ENCODE measurements around the gene KCNJ10.
A peak's percentile ranks its signal among the peaks of the same experiment; 100 is the strongest.

The KCNJ10 gene

DNA sequence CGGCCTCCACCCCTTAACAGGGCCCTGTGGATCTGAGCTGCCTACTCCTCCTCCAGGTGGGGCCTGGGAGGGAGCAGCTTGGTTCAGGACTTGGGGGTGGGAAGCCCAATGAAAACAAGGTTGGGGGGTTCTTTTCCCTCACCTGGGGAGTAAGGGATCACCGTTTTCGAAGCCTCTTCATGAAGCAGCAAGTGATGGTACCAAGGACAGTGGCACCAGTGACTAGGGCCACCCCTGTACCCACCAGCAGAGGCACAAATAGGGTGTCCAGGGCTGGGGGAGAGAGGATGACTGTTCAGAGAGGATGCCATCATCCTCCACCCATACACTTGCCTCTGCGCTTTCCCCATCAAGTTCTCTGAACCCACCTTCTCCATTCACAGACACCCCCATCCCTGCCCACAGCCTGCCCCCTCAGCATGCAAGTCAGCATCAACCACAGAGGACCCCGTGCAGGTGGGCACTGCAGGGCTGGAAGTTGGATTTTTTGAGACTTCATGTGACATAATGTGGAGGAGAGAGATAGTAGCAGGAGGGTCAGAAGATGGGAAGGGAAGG is 21.8 kb upstream of the KCNJ10 start (continued):
- TF ChIP-seq ZFHX2 (tag by site-specific recombination; conservative IDR thresholded peaks at IDR 0.05), result peak; percentile 52
- TF ChIP-seq ZNF398 (tag by site-specific recombination; IDR thresholded peaks at IDR 0.05), result no peak
- TF ChIP-seq ZNF692 (tag by site-specific recombination; IDR thresholded peaks at IDR 0.05), result no peak
- TF ChIP-seq ZNF324 (tag by site-specific recombination; IDR thresholded peaks at IDR 0.05), result no peak

DNA sequence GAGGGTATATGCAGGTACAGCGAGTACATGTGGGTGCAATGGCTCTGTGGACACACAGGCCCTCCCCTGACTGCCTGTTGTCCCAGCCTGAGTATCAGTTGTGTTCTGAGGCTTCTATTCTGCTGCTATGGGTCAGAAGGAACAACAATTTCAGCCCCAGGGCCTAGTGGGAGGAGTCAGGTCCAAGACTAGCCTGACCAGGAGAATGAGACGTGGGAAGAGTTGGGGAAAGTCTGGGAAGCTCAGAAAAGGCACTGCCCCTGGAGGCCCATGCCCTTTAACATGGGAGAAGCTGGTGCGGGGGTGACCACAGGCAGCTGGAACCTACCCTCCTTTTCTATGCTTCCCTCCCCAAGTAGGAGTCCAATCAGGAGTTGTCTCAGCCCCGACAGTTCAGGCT is 20.8 kb upstream of the KCNJ10 start:
- Histone ChIP-seq H3K4me3 (ENCODE audit: low read depth, low read length) (no peak overlapping the region), H3K9me3 (ENCODE audit: control insufficient read depth, insufficient read depth, low read depth, low read length) (no peaks in the 10 kb centered on the region), H3K27ac (ENCODE audit: extremely low read depth, low read depth, low read length) (no peak overlapping the region), H3K4me1 (ENCODE audit: control insufficient read depth, insufficient read depth, low read length) (no peaks in the 10 kb centered on the region), H3K36me3 (ENCODE audit: control insufficient read depth in 2 of 2, insufficient read depth in 1 of 2, low read length in 2 of 2) (peaks cover 0 to 19% of the 10 kb centered on the region in 2 experiments; a peak in 1 of 3 replicates)
- no peak for TF ChIP-seq ZNF555 (tag by site-specific recombination; conservative IDR thresholded peaks at IDR 0.05)
- TF ChIP-seq ZNF777 (tag by site-specific recombination; IDR thresholded peaks at IDR 0.05; ENCODE audit: borderline replicate concordance), result no peak
- no peak for TF ChIP-seq ZNF658 (tag by site-specific recombination; IDR thresholded peaks at IDR 0.05)
- TF ChIP-seq, protein P1, sequence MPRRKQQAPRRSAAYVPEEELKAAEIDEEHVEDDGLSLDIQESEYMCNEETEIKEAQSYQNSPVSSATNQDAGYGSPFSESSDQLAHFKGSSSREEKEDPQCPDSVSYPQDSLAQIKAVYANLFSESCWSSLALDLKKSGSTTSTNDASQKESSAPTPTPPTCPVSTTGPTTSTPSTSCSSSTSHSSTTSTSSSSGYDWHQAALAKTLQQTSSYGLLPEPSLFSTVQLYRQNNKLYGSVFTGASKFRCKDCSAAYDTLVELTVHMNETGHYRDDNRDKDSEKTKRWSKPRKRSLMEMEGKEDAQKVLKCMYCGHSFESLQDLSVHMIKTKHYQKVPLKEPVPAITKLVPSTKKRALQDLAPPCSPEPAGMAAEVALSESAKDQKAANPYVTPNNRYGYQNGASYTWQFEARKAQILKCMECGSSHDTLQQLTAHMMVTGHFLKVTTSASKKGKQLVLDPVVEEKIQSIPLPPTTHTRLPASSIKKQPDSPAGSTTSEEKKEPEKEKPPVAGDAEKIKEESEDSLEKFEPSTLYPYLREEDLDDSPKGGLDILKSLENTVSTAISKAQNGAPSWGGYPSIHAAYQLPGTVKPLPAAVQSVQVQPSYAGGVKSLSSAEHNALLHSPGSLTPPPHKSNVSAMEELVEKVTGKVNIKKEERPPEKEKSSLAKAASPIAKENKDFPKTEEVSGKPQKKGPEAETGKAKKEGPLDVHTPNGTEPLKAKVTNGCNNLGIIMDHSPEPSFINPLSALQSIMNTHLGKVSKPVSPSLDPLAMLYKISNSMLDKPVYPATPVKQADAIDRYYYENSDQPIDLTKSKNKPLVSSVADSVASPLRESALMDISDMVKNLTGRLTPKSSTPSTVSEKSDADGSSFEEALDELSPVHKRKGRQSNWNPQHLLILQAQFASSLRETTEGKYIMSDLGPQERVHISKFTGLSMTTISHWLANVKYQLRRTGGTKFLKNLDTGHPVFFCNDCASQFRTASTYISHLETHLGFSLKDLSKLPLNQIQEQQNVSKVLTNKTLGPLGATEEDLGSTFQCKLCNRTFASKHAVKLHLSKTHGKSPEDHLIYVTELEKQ (tag by site-specific recombination; IDR thresholded peaks at IDR 0.05; ENCODE audit: borderline replicate concordance), result no peak
- TF ChIP-seq PRDM10 (tag by site-specific recombination; IDR thresholded peaks at IDR 0.05), result no peak
- TF ChIP-seq ZNF366 (tag by site-specific recombination; conservative IDR thresholded peaks at IDR 0.05), result no peak
- TF ChIP-seq ZBTB21 (tag by site-specific recombination; IDR thresholded peaks at IDR 0.05), result no peak
- TF ChIP-seq ZBTB20 (tag by site-specific recombination; IDR thresholded peaks at IDR 0.05), result no peak
- ChIA-PET CTCF (interaction anchor here (1.1 to 8.0 kb wide), 2 partner anchors 16 to 161 kb away, joined by 3 to 123 read pairs; partner anchors contain the start of gene KCNJ10), POLR2A (no interaction called here)
